AG04450 (cell line): ENCODE results near the gene EML1. TPM values are rescaled to one million over a fixed set of nuclear protein-coding genes. Genes with fewer than 3 reads are reported as not detected.

Source experiments
- CTCF ChIA-PET: fragments of 300-600, 350-600 bp; formaldehyde crosslinking; extraction: SDS; loops from one replicate; lab custom pipeline; 2022; ENCODE audit warnings: antibody characterized with exemption, inconsistent platforms; lab: Charles Lee
- POLR2A ChIA-PET: fragments of 350-600 bp; formaldehyde crosslinking; extraction: SDS; loops from one replicate; lab custom pipeline; 2021; ENCODE audit warnings: antibody characterized with exemption, inconsistent platforms; lab: Yijun Ruan, JAX
- DNase-seq: peaks from one replicate; pipeline ENCODE4 v3.0.0-alpha.2; 2011; ENCODE audit warnings: low read depth, low spot score
- H3K27ac ChIP-seq: one replicate; pipeline ENCODE4 v1.5.1; 2012; ENCODE audit warnings: low read depth, low read length, control low read depth
- H3K27me3 ChIP-seq: one replicate; pipeline ENCODE4 v1.6.0; 2012; ENCODE audit warnings: low read length; ENCODE audit not compliant: control insufficient read depth, insufficient read depth
- H3K4me3 ChIP-seq: 2 replicates; pipeline ENCODE4 v1.5.1; 2011; ENCODE audit warnings: mild to moderate bottlenecking, low read depth, low read length, control low read depth
- H3K9me3 ChIP-seq: 2 replicates; pipeline ENCODE4 v1.5.1; 2012; ENCODE audit warnings: low read length; ENCODE audit not compliant: control insufficient read depth, insufficient read depth
- polyA plus RNA-seq: library from polyadenylated mRNA; depleted of rRNA; stranded (reverse); fragments of >200 nt; gene quantifications from 2 replicates; pipeline ENCODE4 v1.2.3, GENCODE V29; 2011
- TF ChIP-seq, protein P1 (sequence below): IDR thresholded peaks from 2 replicates; pipeline ENCODE4 v1.5.1; 2011; ENCODE audit warnings: low read depth, low read length, control low read depth, inconsistent platforms

EML1 gene
- polyA plus RNA-seq, 1 experiment = 37.7 TPM

DNA sequence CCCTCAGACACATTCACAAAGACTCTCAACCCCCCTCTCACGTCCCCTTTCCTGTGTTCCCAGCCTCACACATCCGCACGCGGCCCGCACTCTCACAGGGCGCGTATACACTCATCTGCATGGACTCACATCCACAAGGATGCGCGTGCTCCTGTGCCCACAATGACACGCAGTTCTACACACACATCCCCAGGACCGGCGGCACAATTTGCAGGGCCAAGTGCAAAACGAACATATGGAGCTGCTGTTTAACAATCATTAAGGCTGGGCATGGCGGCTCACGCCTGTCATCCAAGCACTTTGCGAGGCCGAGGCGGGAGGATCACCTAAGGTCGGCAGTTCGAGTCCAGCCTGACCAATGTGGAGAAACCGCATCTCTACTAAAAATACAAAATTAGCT lies 36.4 kb upstream of the EML1 start:
- CTCF ChIA-PET = no interaction called here
- H3K9me3 ChIP-seq = no peaks in the 10 kb centered on the region; the same call in 1 of the 2 replicates
- H3K27ac ChIP-seq = peak overlapping the region; percentile 89
- H3K27me3 ChIP-seq = no peaks in the 10 kb centered on the region
- DNase-seq = no peak
- TF ChIP-seq, protein P1, sequence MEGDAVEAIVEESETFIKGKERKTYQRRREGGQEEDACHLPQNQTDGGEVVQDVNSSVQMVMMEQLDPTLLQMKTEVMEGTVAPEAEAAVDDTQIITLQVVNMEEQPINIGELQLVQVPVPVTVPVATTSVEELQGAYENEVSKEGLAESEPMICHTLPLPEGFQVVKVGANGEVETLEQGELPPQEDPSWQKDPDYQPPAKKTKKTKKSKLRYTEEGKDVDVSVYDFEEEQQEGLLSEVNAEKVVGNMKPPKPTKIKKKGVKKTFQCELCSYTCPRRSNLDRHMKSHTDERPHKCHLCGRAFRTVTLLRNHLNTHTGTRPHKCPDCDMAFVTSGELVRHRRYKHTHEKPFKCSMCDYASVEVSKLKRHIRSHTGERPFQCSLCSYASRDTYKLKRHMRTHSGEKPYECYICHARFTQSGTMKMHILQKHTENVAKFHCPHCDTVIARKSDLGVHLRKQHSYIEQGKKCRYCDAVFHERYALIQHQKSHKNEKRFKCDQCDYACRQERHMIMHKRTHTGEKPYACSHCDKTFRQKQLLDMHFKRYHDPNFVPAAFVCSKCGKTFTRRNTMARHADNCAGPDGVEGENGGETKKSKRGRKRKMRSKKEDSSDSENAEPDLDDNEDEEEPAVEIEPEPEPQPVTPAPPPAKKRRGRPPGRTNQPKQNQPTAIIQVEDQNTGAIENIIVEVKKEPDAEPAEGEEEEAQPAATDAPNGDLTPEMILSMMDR = no peak
- POLR2A ChIA-PET = interaction anchor here (0.7 kb wide), 1 partner anchor 20 kb away, joined by 6 read pairs; no protein-coding TSS in a partner anchor
- H3K4me3 ChIP-seq = no peak overlapping the region

DNA sequence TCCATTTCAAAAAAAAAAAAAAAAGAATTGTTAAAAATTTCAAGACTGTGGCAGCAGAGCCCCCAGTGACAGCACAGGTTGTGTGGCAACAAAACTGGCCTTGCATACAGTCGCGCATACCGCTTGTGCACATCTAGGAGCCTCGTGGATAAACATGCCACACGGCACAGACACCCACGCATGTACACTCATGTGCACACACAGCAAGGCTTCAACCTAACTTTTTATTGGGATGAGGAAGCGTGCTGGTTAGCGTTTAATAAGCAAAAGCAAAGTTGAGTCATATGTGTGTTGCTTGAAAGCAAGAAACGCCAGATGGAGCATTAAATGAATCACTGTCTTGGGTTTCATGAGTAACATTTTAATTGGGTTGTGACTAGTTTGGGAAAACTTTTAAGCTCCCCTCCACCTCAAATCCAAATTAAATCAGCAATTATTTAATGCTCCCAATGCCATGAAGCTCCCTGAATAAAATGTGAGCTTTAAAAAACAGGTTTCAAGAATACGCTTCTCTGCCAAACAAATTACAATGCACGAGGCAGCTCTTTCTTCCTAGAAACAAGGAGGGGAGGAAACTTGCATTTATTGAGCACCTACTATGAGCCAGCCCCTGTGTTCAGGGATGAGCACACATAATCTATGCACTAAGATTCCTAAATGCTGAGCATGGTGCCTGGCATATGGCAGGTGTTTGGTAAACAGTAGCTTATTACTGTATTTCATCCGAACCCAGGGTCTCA lies 35.7 kb upstream of the EML1 start:
- peak; percentile 88 for DNase-seq
- POLR2A ChIA-PET = interaction anchor here (0.7 to 2.3 kb wide), 5 partner anchors 12 to 122 kb away, joined by 4 to 18 read pairs (median 8); partner anchors contain the start of gene EML1
- TF ChIP-seq, protein P1 = no peak
- peak overlapping the region; percentile 89 for H3K27ac ChIP-seq
- no peak overlapping the region for H3K4me3 ChIP-seq
- CTCF ChIA-PET = interaction anchor here (0.8 to 1.3 kb wide), 5 partner anchors 21 to 56 kb away, joined by 3 to 9 read pairs (median 3); no protein-coding TSS in a partner anchor
- no peaks in the 10 kb centered on the region; the same call in 1 of the 2 replicates for H3K9me3 ChIP-seq
- no peaks in the 10 kb centered on the region for H3K27me3 ChIP-seq

DNA sequence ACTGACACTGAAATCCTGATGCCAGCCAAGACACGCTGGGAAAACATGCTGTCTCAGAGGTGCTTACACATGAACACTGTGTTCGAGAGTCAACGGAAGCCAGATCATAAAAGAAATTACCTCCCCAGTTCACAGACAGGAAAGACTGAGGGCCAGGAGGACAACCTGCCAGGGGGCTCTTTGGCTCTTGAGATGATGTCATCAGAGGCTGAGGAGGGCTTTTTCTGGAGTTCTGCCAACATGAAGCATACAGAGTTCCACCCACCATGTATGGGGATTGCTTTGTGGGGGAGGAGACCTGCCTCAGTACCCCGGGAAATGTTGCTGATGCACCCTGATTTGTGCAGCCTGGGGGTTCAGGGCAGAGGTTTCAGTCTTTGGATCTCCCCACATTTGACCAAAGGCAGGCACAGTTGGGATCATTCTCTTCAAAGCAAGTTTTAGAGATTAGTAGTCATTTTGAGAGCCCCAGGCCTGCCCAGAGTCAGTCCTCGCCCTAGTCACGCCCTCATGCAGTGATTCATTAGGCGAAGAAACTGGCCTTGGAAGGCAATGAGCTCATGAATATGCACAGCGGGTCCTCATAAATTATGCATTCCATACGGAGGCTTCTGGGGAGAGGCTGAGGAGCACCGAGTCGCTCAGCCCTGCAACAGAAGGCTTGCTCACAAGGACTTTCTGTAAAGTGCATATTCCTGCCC lies 34.9 kb upstream of the EML1 start:
- DNase-seq = peak; percentile 81
- peak overlapping the region; percentile 84 for H3K27ac ChIP-seq
- CTCF ChIA-PET = interaction anchor here (0.8 to 1.3 kb wide), 7 partner anchors 21 to 141 kb away, joined by 3 to 9 read pairs (median 3); no protein-coding TSS in a partner anchor
- H3K27me3 ChIP-seq = no peaks in the 10 kb centered on the region
- TF ChIP-seq, protein P1 = no peak
- POLR2A ChIA-PET = interaction anchor here (0.6 to 2.3 kb wide), 7 partner anchors 12 to 121 kb away, joined by 3 to 18 read pairs (median 7); partner anchors contain the start of gene EML1
- H3K9me3 ChIP-seq = no peaks in the 10 kb centered on the region; the same call in 1 of the 2 replicates
- no peak overlapping the region for H3K4me3 ChIP-seq

DNA sequence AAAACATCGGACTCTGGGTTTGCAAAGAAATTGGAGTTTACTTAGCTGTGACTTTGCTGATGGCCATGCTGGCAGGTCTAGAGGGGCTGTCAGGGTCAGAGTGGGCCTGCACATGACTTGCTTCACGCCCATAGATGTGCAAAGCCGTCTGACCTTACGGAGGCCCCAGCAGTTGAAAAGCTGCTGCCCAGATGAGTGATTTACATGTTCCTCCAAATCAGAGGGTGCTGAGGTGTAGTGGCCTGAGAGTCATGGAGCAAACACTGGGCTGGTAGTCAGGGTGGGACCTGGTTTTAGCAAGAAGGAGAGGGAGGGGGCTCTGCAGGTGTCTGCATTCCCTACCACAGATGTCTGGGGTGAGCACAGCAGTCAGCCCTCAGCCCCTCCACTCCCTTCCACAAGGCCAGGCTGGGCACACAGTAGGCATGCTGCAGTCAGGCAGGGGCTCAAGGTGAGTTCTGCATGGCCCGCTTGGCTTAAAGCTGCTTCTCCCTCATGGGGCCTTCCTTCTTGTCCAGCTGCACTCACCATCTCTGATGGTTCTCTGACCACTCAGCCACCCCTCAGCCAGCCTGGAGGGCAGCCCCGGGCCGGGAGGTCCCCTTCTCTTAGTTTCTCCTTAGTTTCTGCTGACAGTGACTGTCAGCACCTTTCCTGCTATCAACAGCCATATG lies 34.2 kb upstream of the EML1 start:
- ChIA-PET CTCF (interaction anchor here (0.8 to 1.0 kb wide), 2 partner anchors 22 to 141 kb away, joined by 3 to 4 read pairs; no protein-coding TSS in a partner anchor), POLR2A (interaction anchor here (1.0 to 2.3 kb wide), 6 partner anchors 13 to 121 kb away, joined by 3 to 18 read pairs (median 6); partner anchors contain the start of gene EML1)
- TF ChIP-seq, protein P1 = no peak
- Histone ChIP-seq H3K9me3 (no peaks in the 10 kb centered on the region; the same call in 1 of the 2 replicates), H3K27me3 (no peaks in the 10 kb centered on the region), H3K27ac (peak overlapping the region; percentile 84), H3K4me3 (no peak overlapping the region)
- DNase-seq = no peak
